GM19238 (cell line): ENCODE data around the gene EHMT1.
"Not testable (repeated sequence)": the region's sequence is repeated elsewhere in the genome, so short reads cannot be mapped to it uniquely, and the experiment has no call there.

Source experiments
- DNase-seq: peaks from one replicate; pipeline ENCODE4 v3.0.0; 2011; ENCODE audit warnings: low spot score; ENCODE audit not compliant: insufficient read length

Gene EHMT1

DNA sequence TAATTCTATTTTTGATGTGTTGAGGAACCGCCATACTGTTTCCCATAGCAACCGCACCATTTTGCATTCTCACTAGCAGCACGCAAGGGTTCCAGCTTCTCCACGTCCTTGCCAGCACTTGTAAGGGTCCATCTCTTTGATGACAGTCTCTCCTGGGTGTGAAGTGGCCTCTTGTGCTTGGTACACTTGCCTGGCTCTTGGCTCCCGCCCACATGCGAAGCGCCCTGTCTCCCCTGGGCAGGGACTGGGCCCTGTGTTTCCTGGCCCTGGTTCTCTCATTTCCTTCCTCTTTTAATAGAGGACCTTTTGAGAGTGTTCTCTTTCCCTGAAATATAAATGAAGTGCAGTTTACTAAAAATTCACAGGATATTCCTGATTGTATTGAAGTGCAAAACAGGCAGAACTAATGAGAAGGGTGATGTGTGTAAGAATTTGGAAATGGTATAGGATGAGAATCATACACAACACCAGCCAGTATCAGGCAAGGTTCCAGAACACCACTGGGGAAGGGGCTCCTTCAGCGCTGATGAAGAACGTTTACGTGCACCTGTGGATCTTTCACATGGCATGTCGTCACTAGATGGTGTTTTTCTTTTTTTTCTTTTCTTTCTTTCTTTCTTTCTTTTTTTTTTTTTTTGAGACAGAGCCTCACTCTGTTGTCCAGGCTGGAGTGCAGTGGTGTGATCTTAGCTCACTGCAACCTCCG, 73.0 kb downstream of the EHMT1 start:
- DNase-seq = no peak

DNA sequence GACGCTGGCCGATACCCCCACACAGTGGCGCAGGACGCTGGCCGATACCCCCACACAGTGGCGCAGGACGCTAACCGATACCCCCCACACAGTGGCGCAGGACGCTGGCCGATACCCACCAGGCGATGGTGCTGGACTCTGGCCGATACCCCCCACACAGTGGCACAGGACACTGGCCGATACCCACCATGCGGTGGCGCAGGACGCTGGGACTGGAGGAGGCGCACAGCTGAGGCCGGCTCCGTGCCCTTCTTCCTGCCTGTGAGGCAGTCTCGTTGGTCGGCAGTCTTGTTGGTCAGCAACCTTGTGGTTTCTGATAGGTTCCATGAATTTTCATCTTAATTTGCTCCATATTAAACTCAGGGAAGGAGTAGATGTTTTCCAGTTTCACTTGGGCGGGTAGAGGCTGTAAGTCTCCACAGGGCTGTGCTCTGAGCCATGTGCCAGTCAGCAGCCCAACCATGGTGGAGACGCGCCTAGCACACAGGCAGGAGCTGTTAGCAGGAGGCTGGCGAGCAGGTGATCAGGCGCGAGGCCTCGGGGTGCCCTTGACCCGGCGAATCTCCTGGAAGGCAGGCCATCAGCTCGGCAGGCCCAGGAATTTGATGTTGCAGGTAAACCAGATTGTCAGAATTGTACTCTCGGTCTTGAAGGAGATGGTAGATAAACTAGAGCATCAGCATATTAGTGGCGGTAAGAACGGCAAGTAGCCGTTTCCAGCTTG, 75.6 kb downstream of the EHMT1 start:
- DNase-seq = no peak

DNA sequence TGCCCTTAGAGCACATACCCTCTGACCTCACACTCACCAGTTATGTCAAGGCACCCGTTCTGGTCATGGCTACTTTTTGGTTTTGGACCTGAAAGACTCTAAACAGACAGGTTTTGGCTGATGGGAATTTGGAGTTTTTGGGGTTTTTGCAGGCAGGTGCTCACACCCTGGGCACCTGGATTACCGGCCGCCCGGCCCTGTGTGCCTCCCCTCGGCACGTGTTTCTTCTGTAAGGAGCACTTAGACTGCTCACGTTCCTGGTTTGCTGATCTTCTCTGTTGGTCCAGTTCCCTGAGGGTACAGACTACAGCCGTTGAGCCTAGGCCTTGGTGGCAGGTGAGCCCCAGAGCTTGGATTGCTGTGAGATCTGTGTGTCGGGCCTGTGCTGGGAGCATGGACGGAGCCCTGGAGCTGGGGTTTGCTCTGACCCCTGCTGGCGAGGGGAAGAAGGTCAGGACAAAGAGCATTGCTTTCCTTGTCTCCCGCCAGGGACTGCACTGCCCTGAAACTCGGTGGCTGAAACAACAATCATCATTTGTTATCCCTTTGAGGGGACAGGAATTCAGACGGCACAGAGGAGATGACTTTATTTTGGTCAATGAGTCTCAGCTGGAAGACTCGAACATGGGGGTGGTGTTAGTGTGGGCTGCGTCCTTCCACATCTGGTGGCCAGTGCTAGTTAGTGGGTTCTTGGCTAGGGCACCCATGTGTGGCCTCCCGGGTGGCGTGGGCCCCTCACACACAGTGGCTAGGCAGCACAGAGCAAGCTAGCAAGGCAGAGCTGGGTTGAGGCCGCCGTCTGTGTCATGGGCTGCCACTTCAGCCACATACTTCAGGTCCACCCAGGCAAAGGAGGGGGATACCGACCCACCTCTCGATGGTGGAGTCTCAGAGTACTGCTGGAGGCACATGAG, 76.4 kb downstream of the EHMT1 start:
- no peak for DNase-seq

DNA sequence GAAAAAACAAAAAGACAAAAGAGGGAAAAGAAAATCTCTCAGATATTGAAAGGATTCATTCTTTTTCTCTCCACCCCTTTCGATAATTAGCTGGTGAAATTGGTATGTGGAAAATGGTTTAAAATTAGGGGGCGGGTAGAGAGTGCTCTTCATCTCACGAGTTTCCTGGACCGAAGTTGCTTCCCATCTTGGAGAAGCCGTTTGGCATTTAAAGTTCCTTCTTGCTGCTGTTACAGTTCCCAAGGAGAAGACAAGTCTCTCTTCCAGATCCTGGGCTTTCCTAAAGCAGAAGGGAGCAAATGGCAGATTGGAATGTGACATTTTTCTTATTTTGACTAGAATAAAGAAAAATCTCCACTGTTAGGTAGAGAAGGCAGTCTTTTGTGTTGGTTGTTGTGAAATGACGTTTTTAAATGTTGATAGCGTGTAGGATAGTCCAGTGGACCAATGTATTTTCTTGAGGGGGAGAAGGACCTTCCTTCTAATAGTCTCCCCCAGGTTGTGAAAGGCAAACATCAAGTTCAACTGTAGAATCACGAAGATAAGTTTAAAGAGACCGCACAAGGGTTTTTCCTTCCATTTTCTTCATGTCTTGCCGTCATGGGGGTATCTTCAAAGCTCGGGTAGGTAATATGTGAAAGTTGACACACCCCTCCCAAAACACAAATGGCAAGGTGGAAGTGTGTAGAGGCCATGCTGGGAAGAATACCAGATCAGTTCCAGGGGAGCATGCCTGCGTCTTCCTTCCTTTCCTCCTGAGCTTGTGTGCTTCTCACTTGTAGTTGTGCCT, 77.5 kb downstream of the EHMT1 start:
- no peak for DNase-seq

DNA sequence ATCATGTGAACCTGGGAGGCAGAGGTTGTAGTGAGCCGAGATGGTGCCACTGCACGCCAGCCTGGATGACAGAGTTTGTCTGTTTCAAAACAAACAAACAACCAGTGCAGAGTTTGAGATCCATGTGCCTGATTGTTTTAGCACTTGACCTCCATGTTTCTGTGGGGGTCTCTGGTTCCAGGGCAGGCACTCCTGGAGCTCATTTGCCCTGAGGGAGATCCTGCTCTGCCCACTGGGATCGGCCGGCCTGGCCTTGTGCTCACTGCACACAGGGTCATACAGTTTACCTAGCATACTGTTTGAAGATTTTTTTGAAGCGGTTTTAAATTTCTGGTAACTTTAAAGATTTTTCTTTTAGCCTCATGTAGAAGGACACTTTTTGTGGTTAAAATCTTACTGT, 78.4 kb downstream of the EHMT1 start:
- DNase-seq = no peak

DNA sequence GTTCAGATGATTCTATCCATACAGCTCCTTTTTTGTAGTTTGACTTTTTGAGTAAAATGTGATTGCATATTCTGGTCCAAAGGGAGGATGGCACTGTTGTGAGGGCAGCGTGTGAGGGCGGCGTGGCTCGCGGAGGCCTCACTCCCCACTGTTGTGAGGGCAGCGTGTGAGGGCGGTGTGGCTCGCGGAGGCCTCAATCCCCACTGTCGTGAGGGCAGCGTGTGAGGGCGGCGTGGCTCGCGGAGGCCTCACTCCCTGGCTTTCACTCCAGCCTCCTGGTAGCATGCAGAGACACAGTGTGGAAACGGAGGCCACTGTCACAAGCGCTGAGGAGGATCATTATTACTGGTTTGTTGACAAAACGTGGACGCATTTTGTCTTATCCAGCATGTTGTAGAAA, 79.0 kb downstream of the EHMT1 start:
- DNase-seq = no peak

DNA sequence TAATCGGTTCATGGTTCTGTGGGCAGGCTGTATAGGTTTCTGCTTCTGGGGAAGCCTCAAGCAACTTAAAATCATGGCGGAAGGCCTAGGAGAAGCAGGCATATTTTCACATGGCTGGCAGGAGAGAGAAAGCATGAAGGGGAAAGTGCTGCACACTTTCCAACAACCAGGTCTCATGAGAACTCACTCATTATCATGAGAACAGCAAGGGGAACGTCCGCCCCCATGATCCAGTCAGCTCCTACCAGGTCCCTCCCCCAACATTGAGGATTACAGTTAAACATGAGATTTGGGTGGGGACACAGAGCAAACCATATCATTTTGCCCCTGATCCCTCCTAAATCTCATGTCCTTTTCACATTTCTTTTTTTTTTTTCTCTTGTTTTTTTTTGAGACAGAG, 82.1 kb downstream of the EHMT1 start:
- no peak for DNase-seq

DNA sequence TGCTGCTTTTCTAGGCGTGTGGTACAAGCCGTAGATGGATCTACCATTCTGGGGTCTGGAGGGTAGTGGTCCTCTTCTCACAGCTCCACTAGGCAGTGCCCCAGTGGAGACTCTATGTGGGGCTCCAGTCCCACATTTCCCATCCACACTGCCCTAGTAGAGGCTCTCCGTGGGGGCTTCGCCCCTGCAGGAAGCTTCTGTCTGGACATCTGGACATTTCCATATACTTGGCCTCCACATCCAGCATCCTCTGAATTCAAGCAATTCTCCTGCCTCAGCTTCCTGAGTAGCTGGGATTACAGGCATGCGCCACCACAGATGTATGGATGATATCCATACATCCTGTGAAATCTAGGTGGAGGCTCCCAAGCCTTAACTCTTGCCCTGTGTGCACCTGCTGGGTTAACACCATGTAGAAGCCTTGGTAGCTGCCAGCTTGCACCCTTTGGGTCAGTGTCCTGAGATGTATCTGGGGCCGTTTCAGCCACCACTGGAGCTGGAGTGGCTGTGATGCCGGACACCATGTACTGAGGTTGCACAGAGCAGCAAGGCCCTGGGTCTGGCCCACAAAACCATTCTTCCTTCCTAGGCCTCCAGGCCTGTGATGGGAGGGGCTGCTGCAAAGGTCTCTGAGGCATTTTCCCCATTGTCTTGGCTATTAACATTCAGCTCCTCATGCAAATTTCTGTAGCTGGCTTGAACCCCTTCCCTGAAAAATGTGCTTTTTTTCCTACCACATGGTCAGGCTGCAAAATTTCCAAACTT, 84.0 kb downstream of the EHMT1 start:
- no peak for DNase-seq

DNA sequence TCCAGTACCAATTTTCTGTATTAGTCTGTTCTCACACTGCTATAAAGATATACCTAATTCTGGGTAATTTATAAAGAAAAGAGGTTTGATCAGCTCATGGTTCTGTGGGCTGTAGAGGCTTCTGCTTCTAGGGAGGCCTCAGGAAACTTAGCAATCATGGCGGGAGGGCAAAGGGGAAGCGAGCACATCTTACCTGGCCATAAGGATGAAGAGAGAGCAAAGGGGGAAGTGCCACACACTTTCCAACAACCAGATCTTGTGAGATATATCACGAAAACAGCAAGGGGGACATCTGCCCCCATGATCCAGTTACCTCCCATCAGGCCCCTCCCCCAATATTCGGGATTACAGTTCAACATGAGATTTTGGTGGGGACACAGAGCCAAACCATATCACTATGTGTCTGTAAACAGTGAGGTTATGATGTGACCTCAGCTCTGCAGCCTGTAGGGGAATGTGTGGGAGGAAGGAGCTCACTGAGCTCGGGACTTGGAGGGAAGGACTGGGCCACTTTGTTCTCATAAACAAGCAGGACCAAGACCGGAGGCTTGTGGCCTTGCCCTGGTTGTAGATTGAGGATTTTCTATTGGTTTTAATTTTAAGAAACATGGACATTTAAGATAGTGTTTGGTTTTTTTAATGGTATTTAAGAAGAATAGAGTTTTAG, 85.2 kb downstream of the EHMT1 start:
- DNase-seq = no peak

DNA sequence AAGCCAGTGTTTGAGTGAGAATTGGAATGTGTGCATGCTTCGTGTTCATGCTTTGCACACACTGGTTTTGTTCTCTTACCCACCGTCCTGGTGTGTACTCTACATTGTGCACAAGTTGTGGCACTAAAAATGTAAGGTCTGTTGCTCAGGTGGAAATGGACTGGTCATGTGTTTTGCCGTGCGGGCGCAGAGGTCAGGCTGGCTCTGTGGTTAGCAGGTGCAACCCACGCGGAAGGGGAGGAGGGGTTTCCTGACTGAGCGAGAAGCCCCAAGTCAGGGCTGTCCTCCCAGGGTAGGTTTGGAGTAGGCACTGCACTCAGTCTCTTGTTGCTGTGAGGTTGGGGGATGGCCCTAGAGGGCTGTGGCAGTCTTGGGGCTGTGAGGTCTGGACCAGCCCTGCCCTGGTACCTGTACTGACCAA, 86.6 kb downstream of the EHMT1 start:
- peak; percentile 69 for DNase-seq

DNA sequence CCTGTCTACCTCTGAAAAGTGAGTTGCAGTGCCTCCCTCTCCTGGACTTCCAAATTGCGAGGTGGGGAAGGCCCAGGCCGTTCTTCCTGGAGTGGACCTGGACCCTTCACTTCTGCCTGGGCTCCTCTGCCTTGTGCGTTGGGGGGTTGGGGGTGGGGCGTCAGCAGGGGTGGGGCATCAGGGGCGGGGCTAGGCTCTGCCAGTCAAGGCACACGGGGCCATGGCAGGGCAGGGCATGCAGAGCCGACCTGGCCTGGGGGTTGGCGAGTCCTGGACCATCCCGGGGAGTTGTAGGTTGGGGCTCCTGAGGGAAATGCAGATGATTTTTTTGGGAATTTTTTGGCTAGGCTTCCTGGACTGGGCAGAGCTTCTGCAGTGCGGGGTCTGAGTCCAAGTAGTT, 87.1 kb downstream of the EHMT1 start:
- DNase-seq = peak; percentile 39

DNA sequence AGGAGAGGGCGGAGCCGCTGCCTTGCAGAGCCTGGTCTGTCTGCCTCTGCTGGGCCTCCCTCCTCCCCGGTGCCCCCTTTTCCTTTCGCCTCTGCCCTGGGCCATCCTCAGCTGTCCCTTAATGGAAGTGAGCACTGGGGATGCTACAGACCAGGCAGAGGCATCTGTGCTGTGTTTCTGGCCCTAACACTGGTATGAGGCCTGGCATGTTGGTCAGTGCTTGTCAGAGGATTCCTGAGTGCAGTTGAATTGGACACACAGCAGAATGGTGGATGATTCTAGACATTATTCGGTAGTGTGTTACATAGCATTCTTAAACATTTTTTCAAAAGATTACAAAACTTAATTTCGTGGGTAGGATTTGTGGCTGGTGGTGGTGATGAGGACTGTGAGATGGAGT, 88.6 kb downstream of the EHMT1 start:
- DNase-seq = no peak

DNA sequence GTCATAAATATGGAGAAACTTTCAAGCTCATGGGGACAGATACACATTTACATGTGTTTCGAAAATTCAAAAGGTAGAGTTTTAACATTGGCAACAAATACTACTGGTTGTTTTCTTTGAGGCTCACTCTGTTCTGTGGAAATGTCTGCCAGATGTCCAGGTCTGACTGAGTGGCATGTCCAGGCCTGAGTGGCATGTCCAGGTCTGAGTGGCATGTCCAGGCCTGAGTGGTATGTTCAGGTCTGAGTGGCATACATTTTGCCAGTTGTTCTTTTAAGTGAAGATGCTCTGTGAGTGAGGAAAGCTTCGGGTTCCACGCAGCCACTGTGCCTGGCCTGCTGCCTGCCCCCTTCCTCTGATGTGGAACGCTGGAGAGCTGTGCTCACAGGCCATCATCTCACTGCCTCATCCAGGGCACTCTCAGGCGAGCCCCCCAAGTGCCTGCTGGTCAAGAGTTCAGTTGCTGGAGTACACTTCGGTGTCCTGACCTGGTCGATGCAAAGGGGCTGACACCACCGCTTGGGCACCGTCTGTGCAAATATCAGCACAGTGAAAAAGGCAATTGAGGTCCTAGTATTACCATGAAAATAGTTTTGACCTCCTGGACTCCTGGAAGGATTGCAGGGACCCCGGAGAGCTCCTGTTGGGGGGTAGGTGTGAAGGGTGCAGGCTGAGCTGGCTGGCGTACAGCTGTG, 89.9 kb downstream of the EHMT1 start:
- no peak for DNase-seq

DNA sequence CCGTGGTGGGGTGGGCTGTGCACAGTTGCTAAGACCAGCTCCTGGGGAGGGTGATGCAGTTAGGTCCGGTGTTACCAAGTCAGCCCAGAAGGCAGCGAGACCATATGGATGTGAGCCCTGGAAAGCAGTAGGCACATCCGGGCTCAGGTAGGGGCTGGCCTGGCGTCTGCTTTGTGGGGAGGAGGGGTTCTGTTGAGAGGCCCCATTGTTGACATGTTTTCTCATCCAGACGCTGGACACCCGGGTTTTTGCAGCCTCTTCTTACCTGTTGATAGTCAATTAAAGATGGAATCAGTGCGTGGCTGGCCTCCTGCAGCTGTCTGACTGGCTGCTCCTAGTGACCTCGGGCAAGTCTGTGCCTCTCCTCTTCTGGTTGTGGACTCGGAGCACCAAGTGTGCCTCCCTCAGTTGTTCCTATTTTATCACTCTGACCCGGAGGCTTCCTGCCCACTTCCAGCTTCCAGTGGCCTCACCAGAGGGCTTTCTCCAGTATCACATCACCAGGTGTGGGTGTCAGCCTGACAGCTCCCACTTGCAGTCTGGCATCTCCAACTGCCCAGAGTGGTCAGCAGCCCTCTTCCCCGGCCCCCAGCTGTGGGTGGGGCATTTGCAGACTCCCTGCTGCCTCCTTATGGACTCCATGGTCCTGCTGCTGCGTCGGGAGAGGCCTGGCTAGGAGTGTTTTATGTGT, 90.8 kb downstream of the EHMT1 start:
- no peak for DNase-seq

DNA sequence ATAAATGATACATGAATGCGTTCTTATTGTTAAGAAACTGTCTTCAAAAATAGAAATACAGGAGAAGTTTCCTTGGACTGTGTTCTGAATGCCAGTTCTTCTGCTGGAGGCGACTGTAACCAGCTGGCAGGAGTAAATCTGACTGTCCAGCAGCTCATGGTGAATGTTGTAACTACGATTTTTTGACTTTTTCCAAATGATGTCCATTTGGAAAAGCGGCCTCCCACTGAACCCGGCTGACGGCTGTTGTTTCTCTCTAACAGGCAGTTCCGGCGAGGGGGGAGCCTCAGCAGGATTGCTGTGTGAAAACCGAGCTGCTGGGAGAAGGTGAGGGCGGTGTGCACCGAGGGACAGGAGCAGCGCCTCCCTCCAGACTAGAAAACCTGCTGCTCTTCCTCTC, 91.9 kb downstream of the EHMT1 start:
- DNase-seq = no peak

DNA sequence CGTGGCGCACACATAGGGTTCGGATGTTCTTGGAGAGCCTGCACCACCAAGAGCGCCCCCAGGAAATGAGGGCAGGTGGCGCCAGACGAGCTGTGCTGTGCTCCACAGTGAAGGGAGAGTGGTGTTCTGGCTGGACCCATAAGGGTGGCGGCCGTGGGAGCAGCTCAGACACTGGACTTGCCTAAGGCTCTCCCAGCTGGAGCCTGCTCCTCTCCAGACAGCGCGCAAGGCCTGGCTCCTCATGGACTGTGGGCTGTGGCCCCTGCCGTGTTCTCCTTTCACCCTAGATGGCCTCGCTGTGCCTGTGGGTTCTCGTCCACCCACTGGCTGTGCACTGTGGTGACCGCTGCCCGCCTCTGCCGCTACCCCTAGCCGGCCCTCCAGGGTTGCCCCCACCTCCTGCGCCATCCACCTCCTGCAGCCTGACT, 92.9 kb downstream of the EHMT1 start:
- DNase-seq = no peak

DNA sequence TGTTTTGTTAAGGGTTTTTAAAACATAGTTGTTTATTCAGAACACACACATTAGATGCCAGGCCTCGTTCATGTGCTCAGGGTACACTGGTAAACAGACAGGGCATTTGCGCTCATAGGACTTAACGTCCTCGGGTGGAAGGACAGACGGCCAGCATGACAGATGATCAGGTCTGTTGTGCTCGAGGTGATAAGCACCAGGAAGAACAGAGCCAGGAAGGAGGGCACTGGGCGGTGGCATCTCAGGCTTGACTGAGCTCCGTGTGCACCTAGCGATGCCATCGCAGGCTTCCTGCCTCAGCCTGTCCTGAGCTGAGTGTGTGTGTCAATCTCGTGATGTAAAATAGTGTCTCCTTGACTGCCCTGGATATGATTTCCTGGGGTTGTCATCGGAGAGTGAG, 96.5 kb downstream of the EHMT1 start:
- no peak for DNase-seq

DNA sequence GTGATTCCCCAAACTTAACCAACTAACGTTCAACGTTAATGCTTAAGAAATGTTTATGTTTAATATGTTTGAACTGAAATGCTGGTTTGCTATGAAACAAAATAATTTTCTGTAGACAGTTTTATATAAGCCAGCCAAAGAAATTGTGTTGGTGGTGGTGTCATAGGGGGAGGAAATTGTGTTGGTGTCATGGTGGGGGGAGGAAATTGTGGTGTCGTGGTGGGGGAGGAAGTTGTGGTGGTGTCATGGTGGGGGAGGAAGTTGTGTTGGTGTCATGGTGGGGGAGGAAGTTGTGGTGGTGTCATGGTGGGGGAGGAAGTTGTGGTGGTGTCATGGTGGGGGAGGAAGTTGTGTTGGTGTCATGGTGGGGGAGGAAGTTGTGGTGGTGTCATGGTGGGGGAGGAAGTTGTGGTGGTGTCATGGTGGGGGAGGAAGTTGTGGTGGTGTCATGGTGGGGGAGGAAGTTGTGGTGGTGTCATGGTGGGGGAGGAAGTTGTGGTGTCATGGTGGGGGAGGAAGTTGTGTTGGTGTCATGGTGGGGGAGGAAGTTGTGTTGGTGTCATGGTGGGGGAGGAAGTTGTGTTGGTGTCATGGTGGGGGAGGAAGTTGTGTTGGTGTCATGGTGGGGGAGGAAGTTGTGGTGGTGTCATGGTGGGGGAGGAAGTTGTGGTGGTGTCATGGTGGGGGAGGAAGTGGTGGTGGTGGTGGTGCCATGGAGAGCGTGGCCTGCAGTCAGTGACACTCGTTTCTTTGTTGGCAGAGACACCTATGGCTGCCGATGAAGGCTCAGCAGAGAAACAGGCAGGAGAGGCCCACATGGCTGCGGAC, 97.3 kb downstream of the EHMT1 start:
- not testable (repeated sequence) for DNase-seq
